ENCODE results near the gene ITGAD.

ITGAD gene

DNA sequence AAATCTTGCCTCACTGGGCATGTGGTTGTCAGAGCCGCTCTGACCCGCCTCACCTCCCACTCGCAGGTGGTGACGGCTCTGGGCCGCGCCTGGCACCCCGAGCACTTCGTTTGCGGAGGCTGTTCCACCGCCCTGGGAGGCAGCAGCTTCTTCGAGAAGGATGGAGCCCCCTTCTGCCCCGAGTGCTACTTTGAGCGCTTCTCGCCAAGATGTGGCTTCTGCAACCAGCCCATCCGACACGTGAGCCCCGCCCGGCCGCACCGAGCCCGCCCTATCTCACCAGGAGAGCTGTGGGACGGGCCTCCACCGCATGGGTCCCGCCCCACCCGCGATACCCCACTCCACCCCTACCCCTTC, 82.8 kb downstream of the ITGAD start:
- DNase-seq (ENCODE audit: low read depth), result no peak

Measured in stimulated activated CD8-positive, alpha-beta memory T cell treated with anti-CD3 and anti-CD28 coated beads, Interleukin-15, amount 100 ng/mL, for 1 hour (primary cell).